Epithelial cell of proximal tubule (primary cell): ENCODE data around the gene YBX1. TPM values are rescaled to one million over a fixed set of nuclear protein-coding genes. Genes with fewer than 3 reads are reported as not detected.

Source experiments
- DNase-seq: peaks from one replicate; pipeline ENCODE4 v3.0.0-alpha.2; 2011; ENCODE audit warnings: low read depth
- H3K4me3 ChIP-seq: 2 replicates; pipeline ENCODE4 v1.5.1; 2011; ENCODE audit warnings: low read depth, mild to moderate bottlenecking, low read length
- total RNA-seq: library from RNA; depleted of rRNA; stranded (reverse); fragments of >200 nt; gene quantifications from 2 replicates; pipeline ENCODE4 v1.2.3, GENCODE V29; 2015
- TF ChIP-seq, protein P1 (sequence below): conservative IDR thresholded peaks from 2 replicates; pipeline ENCODE4 v1.5.1; 2012; ENCODE audit warnings: low read depth, mild to moderate bottlenecking, low read length

The YBX1 gene
- total RNA-seq, 1 donor from 2014 or later, result 790 TPM

DNA sequence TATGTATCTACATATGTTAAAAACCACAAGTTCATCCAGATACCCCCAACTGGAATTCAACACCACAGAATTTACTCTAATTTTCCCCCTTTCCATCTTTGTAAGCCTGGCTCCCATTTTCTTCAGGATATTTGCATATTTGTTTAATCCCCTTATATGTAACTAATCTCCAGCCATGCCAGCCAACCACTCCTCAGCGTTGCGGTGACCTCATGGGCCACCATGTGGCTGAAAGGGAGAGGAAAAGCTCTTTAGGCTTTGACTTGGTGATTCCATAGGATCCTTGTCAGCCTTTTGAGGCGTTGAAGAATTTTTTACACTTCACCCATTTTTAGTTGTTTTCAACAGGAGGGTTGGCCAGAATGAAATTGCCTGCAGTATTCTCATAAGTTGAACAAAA, 47.8 kb downstream of the YBX1 start:
- TF ChIP-seq, protein P1, sequence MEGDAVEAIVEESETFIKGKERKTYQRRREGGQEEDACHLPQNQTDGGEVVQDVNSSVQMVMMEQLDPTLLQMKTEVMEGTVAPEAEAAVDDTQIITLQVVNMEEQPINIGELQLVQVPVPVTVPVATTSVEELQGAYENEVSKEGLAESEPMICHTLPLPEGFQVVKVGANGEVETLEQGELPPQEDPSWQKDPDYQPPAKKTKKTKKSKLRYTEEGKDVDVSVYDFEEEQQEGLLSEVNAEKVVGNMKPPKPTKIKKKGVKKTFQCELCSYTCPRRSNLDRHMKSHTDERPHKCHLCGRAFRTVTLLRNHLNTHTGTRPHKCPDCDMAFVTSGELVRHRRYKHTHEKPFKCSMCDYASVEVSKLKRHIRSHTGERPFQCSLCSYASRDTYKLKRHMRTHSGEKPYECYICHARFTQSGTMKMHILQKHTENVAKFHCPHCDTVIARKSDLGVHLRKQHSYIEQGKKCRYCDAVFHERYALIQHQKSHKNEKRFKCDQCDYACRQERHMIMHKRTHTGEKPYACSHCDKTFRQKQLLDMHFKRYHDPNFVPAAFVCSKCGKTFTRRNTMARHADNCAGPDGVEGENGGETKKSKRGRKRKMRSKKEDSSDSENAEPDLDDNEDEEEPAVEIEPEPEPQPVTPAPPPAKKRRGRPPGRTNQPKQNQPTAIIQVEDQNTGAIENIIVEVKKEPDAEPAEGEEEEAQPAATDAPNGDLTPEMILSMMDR, result no peak
- no peak for DNase-seq
- no peak overlapping the region for H3K4me3 ChIP-seq

DNA sequence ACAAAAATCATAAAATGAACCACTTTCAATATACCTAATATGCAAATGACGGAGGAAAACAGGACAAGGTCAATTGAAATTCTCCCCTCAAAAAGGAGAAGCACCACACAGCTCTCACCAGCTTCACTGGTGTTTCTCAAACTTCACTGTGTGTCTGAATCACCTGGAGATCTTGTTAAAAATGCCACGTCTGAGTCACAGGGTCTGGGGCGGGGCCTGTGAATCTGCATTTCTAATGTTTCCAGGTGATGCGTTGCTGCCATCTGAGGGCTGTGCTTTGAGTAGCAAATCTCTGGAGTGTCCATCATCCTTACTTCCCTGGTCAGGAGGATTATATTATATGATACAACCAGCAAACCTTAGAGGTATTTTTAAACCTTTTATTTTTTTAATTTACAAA, 48.8 kb downstream of the YBX1 start:
- TF ChIP-seq, protein P1, result peak; percentile 68
- no peak overlapping the region for H3K4me3 ChIP-seq
- peak; percentile 18 for DNase-seq

DNA sequence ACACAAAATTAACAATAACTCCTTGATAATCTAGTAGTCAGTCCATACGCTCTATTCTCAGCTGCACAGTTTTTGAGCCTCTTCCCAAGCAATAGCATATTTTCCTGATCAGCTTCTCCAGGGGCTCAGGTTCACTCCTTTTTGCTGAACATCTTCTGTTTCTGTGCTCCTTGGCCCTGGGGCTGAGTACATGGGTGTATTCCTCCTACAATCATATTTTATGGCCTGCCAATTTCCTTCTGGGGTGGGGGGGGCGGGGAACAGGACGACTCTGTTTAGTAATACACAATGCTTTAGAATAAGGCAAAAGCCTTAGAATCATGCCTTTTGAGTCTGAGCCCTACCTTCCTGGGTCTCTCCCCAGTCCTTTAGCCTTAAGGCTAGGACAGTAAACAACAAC, 49.4 kb downstream of the YBX1 start:
- H3K4me3 ChIP-seq, result no peak overlapping the region
- no peak for DNase-seq
- TF ChIP-seq, protein P1, result no peak

DNA sequence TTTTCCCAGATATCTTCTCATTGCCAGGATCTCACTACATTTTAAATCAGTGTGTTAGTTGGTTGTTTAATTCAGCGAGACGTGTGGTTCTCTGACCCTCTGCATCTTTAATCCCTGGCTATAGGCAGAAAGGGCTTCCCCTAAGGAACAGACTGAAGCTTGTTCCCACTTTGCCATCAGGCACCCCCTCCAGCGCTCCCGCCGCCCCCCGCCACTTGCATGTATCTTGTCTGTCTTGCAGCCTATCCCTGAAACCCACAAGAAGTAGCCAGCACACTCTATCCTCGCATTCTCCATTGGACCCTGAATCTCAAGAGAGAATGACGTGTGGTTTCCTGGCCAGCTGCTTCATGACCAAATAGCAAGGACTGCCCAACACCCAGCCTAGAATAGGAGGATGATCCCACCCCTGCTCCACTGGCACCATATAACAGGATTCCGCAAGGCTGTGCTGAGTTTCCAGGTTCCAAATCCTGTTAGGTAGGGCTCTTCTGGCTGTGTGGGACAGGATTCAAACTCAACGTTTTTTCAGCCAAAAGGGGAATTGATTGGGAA, 50.0 kb downstream of the YBX1 start:
- H3K4me3 ChIP-seq, result no peak overlapping the region
- TF ChIP-seq, protein P1, result no peak
- DNase-seq, result no peak

DNA sequence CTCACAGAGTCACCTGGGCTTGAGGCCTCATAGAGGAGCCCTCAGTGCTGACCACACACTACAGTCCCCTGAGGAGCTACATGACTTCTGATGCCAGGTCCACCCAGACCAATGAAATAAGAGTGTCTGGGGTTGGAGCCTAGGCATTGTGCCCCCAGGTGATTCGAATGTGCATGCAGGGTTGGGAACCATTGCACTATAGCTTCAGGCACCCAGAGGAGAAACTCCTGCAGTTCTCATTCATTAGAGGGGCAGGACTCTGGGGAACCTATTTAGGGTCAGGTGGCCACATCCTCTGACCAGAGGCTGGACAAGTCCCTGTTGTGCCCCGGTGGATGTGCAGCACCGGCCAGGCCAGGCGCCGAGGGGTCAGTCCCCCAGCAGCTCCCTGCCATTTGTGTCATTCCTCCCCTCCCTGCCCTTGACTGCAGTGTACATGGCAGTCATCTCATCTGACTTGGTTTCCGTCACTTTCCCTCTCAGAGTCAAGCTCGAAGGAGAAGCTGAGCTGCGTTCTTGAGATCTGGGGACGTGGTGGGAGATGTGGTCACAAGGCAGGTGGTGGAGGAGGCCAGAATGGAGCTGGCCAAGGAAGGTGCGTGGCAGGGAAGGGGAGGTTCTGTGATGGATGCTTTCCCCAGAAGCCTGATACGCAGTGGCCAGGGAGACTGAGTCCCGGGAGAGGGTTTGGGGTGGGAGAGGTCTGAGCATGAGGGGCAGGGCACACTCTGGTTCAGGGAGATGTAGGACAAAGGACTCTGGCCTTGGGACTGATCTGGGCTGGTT, 51.4 kb downstream of the YBX1 start:
- no peak for DNase-seq
- H3K4me3 ChIP-seq, result no peak overlapping the region
- TF ChIP-seq, protein P1, result no peak

DNA sequence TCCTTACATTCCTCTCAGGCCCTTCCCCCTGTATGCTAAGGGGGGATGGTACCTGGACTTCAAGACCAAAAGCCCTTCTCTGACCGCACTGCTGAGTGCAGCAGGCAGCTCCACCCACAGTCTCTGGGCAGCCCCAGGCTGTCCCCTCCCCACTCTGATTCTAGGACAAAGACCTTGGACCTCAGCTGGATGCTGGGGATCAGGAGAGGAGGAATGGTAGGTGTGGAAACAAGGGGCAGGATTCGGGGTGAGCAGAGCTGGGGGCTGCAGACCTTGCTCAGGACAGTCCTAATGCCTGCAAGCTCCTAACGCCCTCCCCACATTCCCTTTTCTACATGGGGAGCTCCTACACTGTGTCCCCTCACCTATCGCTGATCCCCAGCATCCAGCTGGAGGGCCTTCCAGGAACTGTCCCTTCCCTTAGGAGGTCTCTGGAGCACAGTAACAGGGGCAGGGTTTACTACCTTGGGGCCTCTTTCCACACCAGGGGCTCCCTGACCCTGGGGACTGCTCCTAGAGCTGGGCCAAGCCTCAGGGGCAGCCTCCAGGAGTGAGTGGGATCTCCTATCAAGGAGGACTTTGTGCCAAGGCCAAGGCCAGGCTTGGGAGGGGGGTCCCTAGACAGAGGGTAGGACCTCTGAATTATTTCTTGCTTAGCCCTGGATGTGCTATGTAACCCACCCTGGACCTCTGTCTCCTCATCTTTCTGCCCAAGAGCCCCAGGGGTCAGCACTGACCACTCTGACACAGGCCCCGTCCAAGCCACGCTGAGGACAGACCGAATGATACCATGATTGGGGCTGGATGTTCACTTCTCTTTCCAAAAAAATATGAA, 52.2 kb downstream of the YBX1 start:
- no peak for DNase-seq
- TF ChIP-seq, protein P1, result no peak
- H3K4me3 ChIP-seq, result no peak overlapping the region
